ENCODE measurements around the gene TRAPPC11. TPM values are rescaled to one million over a fixed set of nuclear protein-coding genes. Genes with fewer than 3 reads are reported as not detected.

The TRAPPC11 gene
- polyA plus RNA-seq, 1 donor from 2014 or later: 78.1 TPM

DNA sequence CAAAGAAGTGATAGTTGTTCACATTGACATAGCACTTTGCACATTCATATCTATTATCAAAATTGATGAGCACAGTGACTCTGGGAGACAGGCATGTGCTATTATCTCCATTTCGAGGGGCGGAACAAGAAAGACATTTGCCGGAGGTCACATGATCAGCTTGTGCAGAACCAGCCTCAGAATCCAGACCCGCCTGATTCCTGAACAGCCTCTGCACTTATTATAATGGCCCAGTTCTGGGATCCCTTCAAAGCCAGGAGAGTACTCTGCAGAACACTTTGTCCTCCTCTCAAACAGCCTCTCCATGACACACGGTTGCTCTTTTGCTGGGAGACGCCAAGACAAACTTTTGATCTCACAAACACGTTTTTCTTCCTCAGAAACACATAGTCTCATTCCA, 48.5 kb upstream of the TRAPPC11 start:
- TF ChIP-seq SMC3 (conservative IDR thresholded peaks at IDR 0.05; ENCODE audit: poor library complexity) (no peak), TAF1 (IDR thresholded peaks at IDR 0.05; ENCODE audit: low read depth) (no peak), RAD21 (conservative IDR thresholded peaks at IDR 0.05) (no peak)
- Histone ChIP-seq H3K36me3 (ENCODE audit: insufficient read depth, low read length) (no peaks in the 10 kb centered on the region), H3K9ac (ENCODE audit: low read length) (no peak overlapping the region), H3K4me2 (ENCODE audit: low read length) (no peak overlapping the region), H3K4me3 (ENCODE audit: low read length) (no peak overlapping the region), H3K9me2 (ENCODE audit: insufficient read depth, low read length) (no peaks in the 10 kb centered on the region), H4K20me1 (ENCODE audit: insufficient read depth) (no peaks in the 10 kb centered on the region), H3K27ac (ENCODE audit: low read length) (no peak overlapping the region), H3K79me2 (replicated peaks; ENCODE audit: insufficient read depth, low read length) (no peaks in the 10 kb centered on the region), H3K27me3 (ENCODE audit: insufficient read depth, low read depth, low read length) (no peaks in the 10 kb centered on the region), H3F3A (ENCODE audit: insufficient read depth, low read length, poor library complexity, severe bottlenecking) (no peaks in the 10 kb centered on the region), H2AFZ (ENCODE audit: low read depth, low read length) (no peak overlapping the region), H3K9me3 (ENCODE audit: low read length) (no peaks in the 10 kb centered on the region)

GRCh38 chr4:183611210-183611830, 47.8 kb upstream of the TRAPPC11 start:
- Histone ChIP-seq H3K9me2 (ENCODE audit: insufficient read depth, low read length) (no peaks in the 10 kb centered on the region), H3F3A (ENCODE audit: insufficient read depth, low read length, poor library complexity, severe bottlenecking) (no peaks in the 10 kb centered on the region), H3K27me3 (ENCODE audit: insufficient read depth, low read depth, low read length) (no peaks in the 10 kb centered on the region), H3K36me3 (ENCODE audit: insufficient read depth, low read length) (no peaks in the 10 kb centered on the region), H3K9me3 (ENCODE audit: low read length) (no peaks in the 10 kb centered on the region), H3K4me3 (ENCODE audit: low read length) (no peak overlapping the region), H3K9ac (ENCODE audit: low read length) (no peak overlapping the region), H3K4me2 (ENCODE audit: low read length) (no peak overlapping the region), H3K27ac (ENCODE audit: low read length) (no peak overlapping the region), H4K20me1 (ENCODE audit: insufficient read depth) (no peaks in the 10 kb centered on the region), H3K79me2 (replicated peaks; ENCODE audit: insufficient read depth, low read length) (no peaks in the 10 kb centered on the region), H2AFZ (ENCODE audit: low read depth, low read length) (no peak overlapping the region)
- TF ChIP-seq SMC3 (conservative IDR thresholded peaks at IDR 0.05; ENCODE audit: poor library complexity): no peak
- TF ChIP-seq, protein P1, sequence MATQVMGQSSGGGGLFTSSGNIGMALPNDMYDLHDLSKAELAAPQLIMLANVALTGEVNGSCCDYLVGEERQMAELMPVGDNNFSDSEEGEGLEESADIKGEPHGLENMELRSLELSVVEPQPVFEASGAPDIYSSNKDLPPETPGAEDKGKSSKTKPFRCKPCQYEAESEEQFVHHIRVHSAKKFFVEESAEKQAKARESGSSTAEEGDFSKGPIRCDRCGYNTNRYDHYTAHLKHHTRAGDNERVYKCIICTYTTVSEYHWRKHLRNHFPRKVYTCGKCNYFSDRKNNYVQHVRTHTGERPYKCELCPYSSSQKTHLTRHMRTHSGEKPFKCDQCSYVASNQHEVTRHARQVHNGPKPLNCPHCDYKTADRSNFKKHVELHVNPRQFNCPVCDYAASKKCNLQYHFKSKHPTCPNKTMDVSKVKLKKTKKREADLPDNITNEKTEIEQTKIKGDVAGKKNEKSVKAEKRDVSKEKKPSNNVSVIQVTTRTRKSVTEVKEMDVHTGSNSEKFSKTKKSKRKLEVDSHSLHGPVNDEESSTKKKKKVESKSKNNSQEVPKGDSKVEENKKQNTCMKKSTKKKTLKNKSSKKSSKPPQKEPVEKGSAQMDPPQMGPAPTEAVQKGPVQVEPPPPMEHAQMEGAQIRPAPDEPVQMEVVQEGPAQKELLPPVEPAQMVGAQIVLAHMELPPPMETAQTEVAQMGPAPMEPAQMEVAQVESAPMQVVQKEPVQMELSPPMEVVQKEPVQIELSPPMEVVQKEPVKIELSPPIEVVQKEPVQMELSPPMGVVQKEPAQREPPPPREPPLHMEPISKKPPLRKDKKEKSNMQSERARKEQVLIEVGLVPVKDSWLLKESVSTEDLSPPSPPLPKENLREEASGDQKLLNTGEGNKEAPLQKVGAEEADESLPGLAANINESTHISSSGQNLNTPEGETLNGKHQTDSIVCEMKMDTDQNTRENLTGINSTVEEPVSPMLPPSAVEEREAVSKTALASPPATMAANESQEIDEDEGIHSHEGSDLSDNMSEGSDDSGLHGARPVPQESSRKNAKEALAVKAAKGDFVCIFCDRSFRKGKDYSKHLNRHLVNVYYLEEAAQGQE (IDR thresholded peaks at IDR 0.05; ENCODE audit: borderline replicate concordance): no peak
- TF ChIP-seq MXI1 (conservative IDR thresholded peaks at IDR 0.05; ENCODE audit: poor library complexity, severe bottlenecking): no peak
- TF ChIP-seq, protein P2, sequence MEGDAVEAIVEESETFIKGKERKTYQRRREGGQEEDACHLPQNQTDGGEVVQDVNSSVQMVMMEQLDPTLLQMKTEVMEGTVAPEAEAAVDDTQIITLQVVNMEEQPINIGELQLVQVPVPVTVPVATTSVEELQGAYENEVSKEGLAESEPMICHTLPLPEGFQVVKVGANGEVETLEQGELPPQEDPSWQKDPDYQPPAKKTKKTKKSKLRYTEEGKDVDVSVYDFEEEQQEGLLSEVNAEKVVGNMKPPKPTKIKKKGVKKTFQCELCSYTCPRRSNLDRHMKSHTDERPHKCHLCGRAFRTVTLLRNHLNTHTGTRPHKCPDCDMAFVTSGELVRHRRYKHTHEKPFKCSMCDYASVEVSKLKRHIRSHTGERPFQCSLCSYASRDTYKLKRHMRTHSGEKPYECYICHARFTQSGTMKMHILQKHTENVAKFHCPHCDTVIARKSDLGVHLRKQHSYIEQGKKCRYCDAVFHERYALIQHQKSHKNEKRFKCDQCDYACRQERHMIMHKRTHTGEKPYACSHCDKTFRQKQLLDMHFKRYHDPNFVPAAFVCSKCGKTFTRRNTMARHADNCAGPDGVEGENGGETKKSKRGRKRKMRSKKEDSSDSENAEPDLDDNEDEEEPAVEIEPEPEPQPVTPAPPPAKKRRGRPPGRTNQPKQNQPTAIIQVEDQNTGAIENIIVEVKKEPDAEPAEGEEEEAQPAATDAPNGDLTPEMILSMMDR (IDR thresholded peaks at IDR 0.05; ENCODE audit: poor library complexity, severe bottlenecking): no peak
- TF ChIP-seq RAD21 (conservative IDR thresholded peaks at IDR 0.05): no peak
- no peak for TF ChIP-seq TAF1 (IDR thresholded peaks at IDR 0.05; ENCODE audit: low read depth)
- no peak for TF ChIP-seq EP300 (conservative IDR thresholded peaks at IDR 0.05; ENCODE audit: poor library complexity, severe bottlenecking)
